ENCODE results near the gene C5orf46.

GRCh38 chr5:147859962-147860640 is 46.2 kb downstream of the C5orf46 start:
- no peak for TF ChIP-seq MAX (IDR thresholded peaks at IDR 0.05; ENCODE audit: low read depth)
- TF ChIP-seq, protein P1, sequence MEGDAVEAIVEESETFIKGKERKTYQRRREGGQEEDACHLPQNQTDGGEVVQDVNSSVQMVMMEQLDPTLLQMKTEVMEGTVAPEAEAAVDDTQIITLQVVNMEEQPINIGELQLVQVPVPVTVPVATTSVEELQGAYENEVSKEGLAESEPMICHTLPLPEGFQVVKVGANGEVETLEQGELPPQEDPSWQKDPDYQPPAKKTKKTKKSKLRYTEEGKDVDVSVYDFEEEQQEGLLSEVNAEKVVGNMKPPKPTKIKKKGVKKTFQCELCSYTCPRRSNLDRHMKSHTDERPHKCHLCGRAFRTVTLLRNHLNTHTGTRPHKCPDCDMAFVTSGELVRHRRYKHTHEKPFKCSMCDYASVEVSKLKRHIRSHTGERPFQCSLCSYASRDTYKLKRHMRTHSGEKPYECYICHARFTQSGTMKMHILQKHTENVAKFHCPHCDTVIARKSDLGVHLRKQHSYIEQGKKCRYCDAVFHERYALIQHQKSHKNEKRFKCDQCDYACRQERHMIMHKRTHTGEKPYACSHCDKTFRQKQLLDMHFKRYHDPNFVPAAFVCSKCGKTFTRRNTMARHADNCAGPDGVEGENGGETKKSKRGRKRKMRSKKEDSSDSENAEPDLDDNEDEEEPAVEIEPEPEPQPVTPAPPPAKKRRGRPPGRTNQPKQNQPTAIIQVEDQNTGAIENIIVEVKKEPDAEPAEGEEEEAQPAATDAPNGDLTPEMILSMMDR (IDR thresholded peaks at IDR 0.05), result no peak
- TF ChIP-seq EP300 (IDR thresholded peaks at IDR 0.05; ENCODE audit: borderline replicate concordance in 1 of 2, low read depth in 1 of 2, low read length in 1 of 2), result no peak
- TF ChIP-seq FOXM1 (IDR thresholded peaks at IDR 0.05; ENCODE audit: low read depth), result no peak
- TF ChIP-seq REST (IDR thresholded peaks at IDR 0.05; ENCODE audit: low read depth, low read length), result no peak
- TF ChIP-seq NFIC (IDR thresholded peaks at IDR 0.05; ENCODE audit: borderline replicate concordance), result no peak
- no peak for TF ChIP-seq USF2 (IDR thresholded peaks at IDR 0.05; ENCODE audit: borderline replicate concordance, low read depth, low read length)
- TF ChIP-seq TAF1 (IDR thresholded peaks at IDR 0.05; ENCODE audit: borderline replicate concordance, low read depth, low read length), result no peak
- TF ChIP-seq JUND (IDR thresholded peaks at IDR 0.05), result no peak
- no peak for TF ChIP-seq FOSL2 (IDR thresholded peaks at IDR 0.05; ENCODE audit: borderline replicate concordance, low read depth)
- no peak for TF ChIP-seq TEAD4 (IDR thresholded peaks at IDR 0.05; ENCODE audit: borderline replicate concordance, insufficient read depth)
